ENCODE measurements around the gene MYO15B.
A peak's percentile ranks its signal among the peaks of the same experiment; 100 is the strongest.

Gene MYO15B

DNA sequence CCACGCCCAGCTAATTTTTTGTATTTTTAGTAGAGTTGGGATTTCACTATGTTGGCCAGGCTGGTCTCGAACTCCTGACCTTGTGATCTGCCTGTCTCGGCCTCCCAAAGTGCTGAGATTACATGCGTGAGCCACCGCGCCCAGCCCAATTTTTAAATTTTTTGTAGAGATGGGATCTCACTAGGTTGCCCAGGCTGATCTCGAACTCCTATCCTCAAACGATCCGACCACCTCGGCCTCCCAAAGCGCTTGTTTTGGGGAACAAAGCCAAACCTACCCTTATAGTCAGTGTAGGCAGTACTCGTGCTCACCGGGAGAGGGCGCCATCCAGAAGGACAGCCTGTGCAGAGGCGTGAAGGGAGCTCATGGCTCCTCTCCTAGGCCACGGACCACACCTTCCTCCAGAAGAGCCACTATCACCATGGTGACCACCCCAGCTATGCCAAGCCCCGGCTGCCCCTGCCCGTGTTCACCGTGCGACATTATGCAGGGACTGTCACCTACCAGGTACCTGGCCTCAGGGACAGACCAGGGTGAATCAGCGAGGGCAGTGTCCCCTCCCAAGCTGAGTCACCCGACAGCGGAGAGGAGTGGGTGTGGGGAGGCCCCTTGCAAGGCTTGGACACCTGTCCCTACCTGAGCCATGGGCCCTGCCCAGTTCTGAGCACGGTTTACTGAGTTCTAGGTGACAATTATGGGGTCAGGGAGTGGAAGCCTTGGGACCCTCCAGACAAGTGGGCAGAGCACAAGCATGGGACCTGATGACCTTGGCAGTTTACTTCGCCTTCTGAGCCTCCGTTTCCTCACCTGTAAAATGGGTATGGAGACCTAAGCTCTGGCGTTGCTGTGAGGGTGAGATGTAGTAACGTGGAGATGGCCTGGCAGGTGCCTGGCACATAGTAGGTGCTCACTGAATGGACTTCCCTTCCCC, 13.7 kb downstream of the MYO15B start:
- Histone ChIP-seq H4K20me1 (ENCODE audit: insufficient read depth, low read length) (no peaks in the 10 kb centered on the region), H3K9me3 (ENCODE audit: insufficient read depth, low read length, severe bottlenecking) (no peaks in the 10 kb centered on the region), H3K79me2 (ENCODE audit: insufficient read depth, low read length) (no peaks in the 10 kb centered on the region), H3K27ac (ENCODE audit: low read length) (no peak overlapping the region), H2AFZ (ENCODE audit: low read depth, low read length) (no peak overlapping the region), H3K9ac (ENCODE audit: low read depth, low read length) (no peak overlapping the region), H3K4me1 (ENCODE audit: insufficient read depth, low read length) (no peaks in the 10 kb centered on the region), H3K4me3 (ENCODE audit: low read depth in 1 of 2, low read length in 2 of 2) (no peak overlapping the region), H3K27me3 (ENCODE audit: insufficient read depth, low read length, poor library complexity) (no peaks in the 10 kb centered on the region), H3K36me3 (ENCODE audit: insufficient read depth, low read length) (no peaks in the 10 kb centered on the region), H3K4me2 (ENCODE audit: insufficient read depth, low read length) (no peak overlapping the region)
- DNase-seq (peak; percentile 60), ATAC-seq (ENCODE audit: insufficient read depth, low read depth) (peak; percentile 85)
- TF ChIP-seq, protein P1, sequence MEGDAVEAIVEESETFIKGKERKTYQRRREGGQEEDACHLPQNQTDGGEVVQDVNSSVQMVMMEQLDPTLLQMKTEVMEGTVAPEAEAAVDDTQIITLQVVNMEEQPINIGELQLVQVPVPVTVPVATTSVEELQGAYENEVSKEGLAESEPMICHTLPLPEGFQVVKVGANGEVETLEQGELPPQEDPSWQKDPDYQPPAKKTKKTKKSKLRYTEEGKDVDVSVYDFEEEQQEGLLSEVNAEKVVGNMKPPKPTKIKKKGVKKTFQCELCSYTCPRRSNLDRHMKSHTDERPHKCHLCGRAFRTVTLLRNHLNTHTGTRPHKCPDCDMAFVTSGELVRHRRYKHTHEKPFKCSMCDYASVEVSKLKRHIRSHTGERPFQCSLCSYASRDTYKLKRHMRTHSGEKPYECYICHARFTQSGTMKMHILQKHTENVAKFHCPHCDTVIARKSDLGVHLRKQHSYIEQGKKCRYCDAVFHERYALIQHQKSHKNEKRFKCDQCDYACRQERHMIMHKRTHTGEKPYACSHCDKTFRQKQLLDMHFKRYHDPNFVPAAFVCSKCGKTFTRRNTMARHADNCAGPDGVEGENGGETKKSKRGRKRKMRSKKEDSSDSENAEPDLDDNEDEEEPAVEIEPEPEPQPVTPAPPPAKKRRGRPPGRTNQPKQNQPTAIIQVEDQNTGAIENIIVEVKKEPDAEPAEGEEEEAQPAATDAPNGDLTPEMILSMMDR (IDR thresholded peaks at IDR 0.05; ENCODE audit: borderline replicate concordance, extremely low read depth, low read length, poor library complexity, severe bottlenecking), result peak; percentile 71
- no peak for TF ChIP-seq EZH2 (IDR thresholded peaks at IDR 0.05; ENCODE audit: borderline replicate concordance, low read depth, low read length, severe bottlenecking)

DNA sequence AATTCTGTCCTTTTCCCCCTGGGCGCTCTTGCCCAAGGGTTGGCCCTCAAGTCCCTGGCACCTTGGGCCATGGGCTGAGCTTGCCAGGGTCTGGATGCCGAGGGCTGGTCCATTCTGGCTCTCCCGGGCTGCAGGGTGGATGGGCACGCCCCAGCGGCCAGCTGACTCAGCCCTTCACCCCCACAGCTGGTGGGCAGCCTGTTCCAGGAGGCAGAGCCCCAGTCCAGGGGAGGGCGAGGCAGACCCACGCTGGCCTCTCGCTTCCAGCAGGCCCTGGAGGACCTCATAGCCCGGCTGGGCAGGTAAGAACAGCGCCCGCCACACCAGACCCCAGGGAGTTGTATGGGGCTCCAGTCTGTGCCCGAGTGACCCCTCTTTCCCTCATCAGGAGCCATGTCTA, 15.0 kb downstream of the MYO15B start:
- H3K4me2 ChIP-seq (ENCODE audit: insufficient read depth, low read length), result no peak overlapping the region

DNA sequence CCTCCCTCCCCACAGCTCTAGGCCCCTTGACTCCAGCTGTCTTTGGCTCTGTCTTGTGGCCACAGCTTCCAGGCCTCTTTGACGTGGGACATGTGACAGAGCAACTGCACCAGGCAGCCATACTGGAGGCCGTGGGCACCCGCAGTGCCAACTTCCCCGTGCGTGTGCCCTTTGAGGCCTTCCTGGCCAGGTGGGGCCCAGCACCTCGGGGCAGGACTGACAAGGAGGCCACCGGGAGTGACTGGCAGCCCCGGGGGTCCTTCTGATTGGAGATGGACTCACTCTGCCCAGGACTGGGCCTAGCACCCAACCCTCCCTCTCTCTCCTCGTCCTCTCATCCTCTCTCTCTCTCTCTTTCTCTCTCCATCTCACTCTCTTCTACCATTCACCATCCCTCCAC, 15.5 kb downstream of the MYO15B start:
- Histone ChIP-seq H3K4me1 (ENCODE audit: insufficient read depth, low read length) (no peaks in the 10 kb centered on the region), H3K9me3 (ENCODE audit: insufficient read depth, low read length, severe bottlenecking) (no peaks in the 10 kb centered on the region), H3K79me2 (ENCODE audit: insufficient read depth, low read length) (no peaks in the 10 kb centered on the region), H3K4me2 (ENCODE audit: insufficient read depth, low read length) (no peak overlapping the region), H3K27me3 (ENCODE audit: insufficient read depth, low read length, poor library complexity) (no peaks in the 10 kb centered on the region), H3K36me3 (ENCODE audit: insufficient read depth, low read length) (no peaks in the 10 kb centered on the region), H3K27ac (ENCODE audit: low read length) (no peak overlapping the region), H3K9ac (ENCODE audit: low read depth, low read length) (no peak overlapping the region), H3K4me3 (ENCODE audit: low read depth in 1 of 2, low read length in 2 of 2) (no peak overlapping the region), H4K20me1 (ENCODE audit: insufficient read depth, low read length) (no peaks in the 10 kb centered on the region), H2AFZ (ENCODE audit: low read depth, low read length) (no peak overlapping the region)
- no peak for DNase-seq
- ATAC-seq (ENCODE audit: insufficient read depth, low read depth), result peak; percentile 14; the same call in 1 of the 3 replicates
- no peak for TF ChIP-seq EZH2 (IDR thresholded peaks at IDR 0.05; ENCODE audit: borderline replicate concordance, low read depth, low read length, severe bottlenecking)
- TF ChIP-seq, protein P1 (IDR thresholded peaks at IDR 0.05; ENCODE audit: borderline replicate concordance, extremely low read depth, low read length, poor library complexity, severe bottlenecking), result no peak

More for the DNA sequence above, 15.0 kb downstream of the MYO15B start:
- H3K4me3 ChIP-seq (ENCODE audit: low read depth in 1 of 2, low read length in 2 of 2), result no peak overlapping the region
- H3K79me2 ChIP-seq (ENCODE audit: insufficient read depth, low read length), result no peaks in the 10 kb centered on the region
- no peaks in the 10 kb centered on the region for H3K4me1 ChIP-seq (ENCODE audit: insufficient read depth, low read length)
- H2AFZ ChIP-seq (ENCODE audit: low read depth, low read length), result no peak overlapping the region
- H3K27ac ChIP-seq (ENCODE audit: low read length), result no peak overlapping the region
- DNase-seq, result no peak
- no peak for TF ChIP-seq EZH2 (IDR thresholded peaks at IDR 0.05; ENCODE audit: borderline replicate concordance, low read depth, low read length, severe bottlenecking)
- TF ChIP-seq, protein P1 (IDR thresholded peaks at IDR 0.05; ENCODE audit: borderline replicate concordance, extremely low read depth, low read length, poor library complexity, severe bottlenecking), result no peak
- ATAC-seq (ENCODE audit: insufficient read depth, low read depth), result no peak
- H3K36me3 ChIP-seq (ENCODE audit: insufficient read depth, low read length), result no peaks in the 10 kb centered on the region
- no peaks in the 10 kb centered on the region for H3K9me3 ChIP-seq (ENCODE audit: insufficient read depth, low read length, severe bottlenecking)
- H3K9ac ChIP-seq (ENCODE audit: low read depth, low read length), result no peak overlapping the region
- H3K27me3 ChIP-seq (ENCODE audit: insufficient read depth, low read length, poor library complexity), result no peaks in the 10 kb centered on the region
- H4K20me1 ChIP-seq (ENCODE audit: insufficient read depth, low read length), result no peaks in the 10 kb centered on the region
